OCI-LY7 (cell line): ENCODE data around the gene LEAP2. TPM values are rescaled to one million over a fixed set of nuclear protein-coding genes. Genes with fewer than 3 reads are reported as not detected.

Experiments
- small RNA-seq: library from RNA; depleted of rRNA; stranded (forward); fragments of <200 nt; gene quantifications from one replicate; pipeline ENCODE3, GENCODE V24; 2014
- total RNA-seq, 2 experiments: library from RNA; depleted of rRNA in 1 of 2; stranded (reverse); fragments of >200 nt in 1 of 2; shearing (Covaris generic) in 1 of 2; gene quantifications; 2 replicates each; pipeline ENCODE4 v1.2.3, GENCODE V29; 2014 to 2022

Gene LEAP2
- total RNA-seq, 2 experiments from 2014 or later, result 4.4 to 5.6 TPM

Small RNA genes lying within 50 kb of the gene (small RNA-seq; reads per million reads assigned to genes)
- gene RNA5SP192, result 0.31 reads per million

Other genes starting within 250 kb of the LEAP2 start
- gene IL13, start 215.5 kb upstream of the LEAP2 start, total RNA-seq (2014; rRNA removed; shearing (Covaris generic)), result not detected in 2 replicates
- gene IL13, start 215.5 kb upstream of the LEAP2 start, total RNA-seq (2022), result not detected in 2 replicates
- gene IL4, start 199.7 kb upstream of the LEAP2 start, total RNA-seq (2014; rRNA removed; shearing (Covaris generic)), result not detected in 2 replicates
- gene IL4, start 199.7 kb upstream of the LEAP2 start, total RNA-seq (2022), result not detected in 2 replicates
- 6.7 and 8.7 TPM in 2 replicates for gene KIF3A, start 136.1 kb upstream of the LEAP2 start, total RNA-seq (2014; rRNA removed; shearing (Covaris generic))
- gene KIF3A, start 136.1 kb upstream of the LEAP2 start, total RNA-seq (2022), result 14.2 and 17.0 TPM in 2 replicates
- not detected in 2 replicates for gene CCNI2, start 126.2 kb upstream of the LEAP2 start, total RNA-seq (2014; rRNA removed; shearing (Covaris generic))
- gene CCNI2, start 126.2 kb upstream of the LEAP2 start, total RNA-seq (2022), result not detected in 2 replicates
- gene SEPTIN8, start 96.4 kb upstream of the LEAP2 start, total RNA-seq (2014; rRNA removed; shearing (Covaris generic)), result 10.6 and 11.8 TPM in 2 replicates
- 12.8 and 15.5 TPM in 2 replicates for gene SEPTIN8, start 96.4 kb upstream of the LEAP2 start, total RNA-seq (2022)
- gene SOWAHA, start 60.4 kb upstream of the LEAP2 start, total RNA-seq (2014; rRNA removed; shearing (Covaris generic)), result not detected in 2 replicates
- gene SOWAHA, start 60.4 kb upstream of the LEAP2 start, total RNA-seq (2022), result not detected in 2 replicates
- 0.36 and 0.60 TPM in 2 replicates for gene SHROOM1, start 43.0 kb upstream of the LEAP2 start, total RNA-seq (2014; rRNA removed; shearing (Covaris generic))
- gene SHROOM1, start 43.0 kb upstream of the LEAP2 start, total RNA-seq (2022), result 1.8 and 2.4 TPM in 2 replicates
- 0.44 and 0.66 TPM in 2 replicates for gene GDF9, start 7.2 kb upstream of the LEAP2 start, total RNA-seq (2014; rRNA removed; shearing (Covaris generic))
- gene GDF9, start 7.2 kb upstream of the LEAP2 start, total RNA-seq (2022), result 1.7 and 2.2 TPM in 2 replicates
- 140 and 158 TPM in 2 replicates for gene UQCRQ, start 7.0 kb upstream of the LEAP2 start, total RNA-seq (2014; rRNA removed; shearing (Covaris generic))
- 274 and 310 TPM in 2 replicates for gene UQCRQ, start 7.0 kb upstream of the LEAP2 start, total RNA-seq (2022)
- 19.6 and 21.6 TPM in 2 replicates for gene AFF4, start 90.0 kb downstream of the LEAP2 start, total RNA-seq (2014; rRNA removed; shearing (Covaris generic))
- gene AFF4, start 90.0 kb downstream of the LEAP2 start, total RNA-seq (2022), result 42.4 and 45.7 TPM in 2 replicates
- gene ZCCHC10, start 152.9 kb downstream of the LEAP2 start, total RNA-seq (2014; rRNA removed; shearing (Covaris generic)), result 26.9 and 27.2 TPM in 2 replicates
- 45.2 and 45.4 TPM in 2 replicates for gene ZCCHC10, start 152.9 kb downstream of the LEAP2 start, total RNA-seq (2022)
- 65.4 and 86.6 TPM in 2 replicates for gene HSPA4, start 178.3 kb downstream of the LEAP2 start, total RNA-seq (2014; rRNA removed; shearing (Covaris generic))
- gene HSPA4, start 178.3 kb downstream of the LEAP2 start, total RNA-seq (2022), result 190 and 226 TPM in 2 replicates